CD4-positive, CD25-positive, alpha-beta regulatory T cell (primary cell): ENCODE data around the gene LRRC52. TPM values are rescaled to one million over a fixed set of nuclear protein-coding genes. Genes with fewer than 3 reads are reported as not detected.

Experiments used
- ATAC-seq, 2 donors: fragments of 150-1000 bp; cut with Tn5 transposase; one replicate each; pipeline ENCODE4 v1.10.0; 2021; ENCODE audit warnings: low read depth in 2 of 2, moderate number of reproducible peaks in 2 of 2, moderate library complexity in 1 of 2
- DNase-seq, 3 donors: peaks; one replicate each; pipeline versions ENCODE4 v3.0.0 to v3.0.0-alpha.2; 2012 to 2022; ENCODE audit warnings: mixed read lengths in 1 of 3
- H3K27ac ChIP-seq: one replicate; pipeline ENCODE4 v1.7.0; 2013; ENCODE audit warnings: mild to moderate bottlenecking, low read length; ENCODE audit not compliant: insufficient read depth, poor library complexity, severe bottlenecking
- H3K27me3 ChIP-seq: one replicate; pipeline ENCODE4 v1.7.0; 2013; ENCODE audit warnings: low read length; ENCODE audit not compliant: control insufficient read depth, insufficient read depth
- H3K36me3 ChIP-seq: one replicate; pipeline ENCODE4 v1.7.0; 2013; ENCODE audit warnings: mild to moderate bottlenecking, low read length, moderate library complexity; ENCODE audit not compliant: control insufficient read depth, insufficient read depth
- H3K4me1 ChIP-seq: 2 replicates; pipeline ENCODE4 v1.7.0; 2013; ENCODE audit warnings: mild to moderate bottlenecking, low read length; ENCODE audit not compliant: insufficient read depth, control insufficient read depth, poor library complexity, severe bottlenecking
- H3K4me3 ChIP-seq: one replicate; pipeline ENCODE4 v1.7.0; 2013; ENCODE audit warnings: low read depth, mild to moderate bottlenecking, low read length, moderate library complexity
- H3K9me3 ChIP-seq, 2 experiments: 1 replicate in 1 of 2; 2 replicates in 1 of 2; pipeline ENCODE4 v1.7.0; 2013; ENCODE audit warnings: low read length in 2 of 2, mild to moderate bottlenecking in 1 of 2, moderate library complexity in 1 of 2; ENCODE audit not compliant: control insufficient read depth in 2 of 2
- H3K27ac Mint-ChIP-seq, 3 donors: one replicate each; pipeline ENCODE4 v1.8.0; 2020 to 2022; ENCODE audit warnings: mild to moderate bottlenecking in 3 of 3, mixed read lengths in 3 of 3, moderate library complexity in 2 of 3
- H3K27me3 Mint-ChIP-seq: one replicate; pipeline ENCODE4 v1.8.0; 2022; ENCODE audit warnings: mild to moderate bottlenecking, mixed read lengths
- H3K36me3 Mint-ChIP-seq: one replicate; pipeline ENCODE4 v1.8.0; 2020; ENCODE audit warnings: mixed read lengths
- H3K4me1 Mint-ChIP-seq, 4 donors: one replicate each; pipeline ENCODE4 v1.8.0; 2020 to 2022; ENCODE audit warnings: mixed read lengths in 4 of 4, mild to moderate bottlenecking in 1 of 4
- H3K4me3 Mint-ChIP-seq, 4 donors: one replicate each; pipeline ENCODE4 v1.8.0; 2020 to 2022; ENCODE audit warnings: mild to moderate bottlenecking in 4 of 4, mixed read lengths in 4 of 4, moderate library complexity in 3 of 4
- H3K9me3 Mint-ChIP-seq, 7 donors: one replicate each; pipeline ENCODE4 v1.8.0; 2020 to 2022; ENCODE audit warnings: mixed read lengths in 7 of 7, mild to moderate bottlenecking in 3 of 7, moderate library complexity in 2 of 7
- polyA plus RNA-seq, 4 donors: library from polyadenylated mRNA; unstranded; fragments of 300-500 nt; fragmentation: Illumina TruSeq; gene quantifications; one replicate each; pipeline ENCODE4 v1.2.3, GENCODE V29; 2021
- total RNA-seq: library from RNA; stranded (reverse); gene quantifications from one replicate; pipeline ENCODE4 v1.2.3, GENCODE V29; 2022

Gene LRRC52
- total RNA-seq (not detected), polyA plus RNA-seq (not detected)

GRCh38 chr1:165543532-165544438 lies at the start of gene LRRC52:
Gene LRRC52, plus strand, starts transcription at chr1:165544000. Its CDS starts 297 bp downstream, at chr1:165544297.
- Mint-ChIP-seq H3K4me3 (no peak within 1 kb of the TSS), H3K4me1 (no peaks in the 10 kb centered on the region), H3K9me3 (peaks cover 0 to 3% (median 0%) of the 10 kb centered on the region in 7 donors), H3K27ac (no peak within 1 kb of the TSS), H3K27me3 (peaks cover 46% of the 10 kb centered on the region), H3K36me3 (no peaks in the 10 kb centered on the region)
- H3K27me3 ChIP-seq, result peaks cover 18% of the 10 kb centered on the region
- ATAC-seq (no peak), DNase-seq (no peak)
- H3K4me1 ChIP-seq, result no peaks in the 10 kb centered on the region
- no peaks in the 10 kb centered on the region for H3K9me3 ChIP-seq
- H3K36me3 ChIP-seq, result no peaks in the 10 kb centered on the region
- no peak within 1 kb of the TSS for H3K4me3 ChIP-seq
- H3K27ac ChIP-seq, result no peak within 1 kb of the TSS

GRCh38 chr1:165494949-165495857 lies 48.6 kb upstream of the LRRC52 start:
- no peaks in the 10 kb centered on the region for H3K36me3 Mint-ChIP-seq
- Histone ChIP-seq H3K4me3 (no peak overlapping the region), H3K9me3 (no peaks in the 10 kb centered on the region), H3K4me1 (no peaks in the 10 kb centered on the region), H3K36me3 (no peaks in the 10 kb centered on the region), H3K27me3 (peaks cover 2% of the 10 kb centered on the region), H3K27ac (no peak overlapping the region)
- peaks cover 0 to 2% (median 0%) of the 10 kb centered on the region in 4 donors for H3K4me1 Mint-ChIP-seq
- H3K4me3 Mint-ChIP-seq, result no peak overlapping the region
- no peak overlapping the region for H3K27ac Mint-ChIP-seq
- no peak for DNase-seq
- H3K9me3 Mint-ChIP-seq, result peaks cover 0 to 3% (median 0%) of the 10 kb centered on the region in 7 donors
- H3K27me3 Mint-ChIP-seq, result peaks cover 18% of the 10 kb centered on the region
- ATAC-seq, result no peak

GRCh38 chr1:165495858-165496205 lies 48.0 kb upstream of the LRRC52 start:
- DNase-seq (no peak), ATAC-seq (no peak)
- H3K4me3 ChIP-seq, result no peak overlapping the region
- H3K4me1 ChIP-seq, result no peaks in the 10 kb centered on the region
- H3K27me3 ChIP-seq, result peaks cover 2% of the 10 kb centered on the region
- H3K36me3 Mint-ChIP-seq, result no peaks in the 10 kb centered on the region
- peaks cover 0 to 3% (median 0%) of the 10 kb centered on the region in 7 donors for H3K9me3 Mint-ChIP-seq
- H3K27ac ChIP-seq, result no peak overlapping the region
- peaks cover 18% of the 10 kb centered on the region for H3K27me3 Mint-ChIP-seq
- no peaks in the 10 kb centered on the region for H3K36me3 ChIP-seq
- H3K4me1 Mint-ChIP-seq, result peaks cover 0 to 2% (median 0%) of the 10 kb centered on the region in 4 donors
- H3K9me3 ChIP-seq, result no peaks in the 10 kb centered on the region
- H3K27ac Mint-ChIP-seq, result no peak overlapping the region
- H3K4me3 Mint-ChIP-seq, result no peak overlapping the region

GRCh38 chr1:165496501-165496900 lies 47.3 kb upstream of the LRRC52 start:
- no peaks in the 10 kb centered on the region for H3K4me1 ChIP-seq
- H3K27me3 ChIP-seq, result peaks cover 4% of the 10 kb centered on the region
- Mint-ChIP-seq H3K36me3 (no peaks in the 10 kb centered on the region), H3K9me3 (peaks cover 0 to 3% (median 0%) of the 10 kb centered on the region in 7 donors), H3K4me3 (no peak overlapping the region), H3K27me3 (peaks cover 18% of the 10 kb centered on the region), H3K4me1 (peaks cover 0 to 2% (median 0%) of the 10 kb centered on the region in 4 donors), H3K27ac (no peak overlapping the region)
- ATAC-seq, result no peak
- no peak for DNase-seq
- no peak overlapping the region for H3K4me3 ChIP-seq
- H3K36me3 ChIP-seq, result no peaks in the 10 kb centered on the region
- H3K9me3 ChIP-seq, result no peaks in the 10 kb centered on the region
- H3K27ac ChIP-seq, result no peak overlapping the region

GRCh38 chr1:165497069-165498013 lies 46.5 kb upstream of the LRRC52 start:
- no peaks in the 10 kb centered on the region for H3K4me1 ChIP-seq
- H3K36me3 ChIP-seq, result no peaks in the 10 kb centered on the region
- H3K27me3 ChIP-seq, result peaks cover 2% of the 10 kb centered on the region
- Mint-ChIP-seq H3K36me3 (no peaks in the 10 kb centered on the region), H3K27me3 (peaks cover 18% of the 10 kb centered on the region), H3K27ac (no peak overlapping the region), H3K4me1 (peaks cover 0 to 2% (median 0%) of the 10 kb centered on the region in 4 donors), H3K9me3 (peaks cover 0 to 3% (median 0%) of the 10 kb centered on the region in 7 donors), H3K4me3 (no peak overlapping the region)
- ATAC-seq (no peak), DNase-seq (no peak)
- no peak overlapping the region for H3K4me3 ChIP-seq
- H3K9me3 ChIP-seq, result no peaks in the 10 kb centered on the region
- no peak overlapping the region for H3K27ac ChIP-seq

- Mint-ChIP-seq H3K4me3 (no peak overlapping the region), H3K4me1 (no peaks in the 10 kb centered on the region), H3K27ac (peak overlapping the region in 1 of 3 donors; percentile 86), H3K27me3 (peaks cover 13% of the 10 kb centered on the region), H3K36me3 (no peaks in the 10 kb centered on the region), H3K9me3 (no peaks in the 10 kb centered on the region)
- Histone ChIP-seq H3K4me1 (no peaks in the 10 kb centered on the region), H3K27me3 (peaks cover 5% of the 10 kb centered on the region), H3K9me3 (no peaks in the 10 kb centered on the region), H3K4me3 (no peak overlapping the region), H3K36me3 (no peaks in the 10 kb centered on the region), H3K27ac (no peak overlapping the region)
- ATAC-seq (no peak), DNase-seq (no peak)
Observed at GRCh38 chr1:165501330-165501969, 42.4 kb upstream of the LRRC52 start.
